Activated CD8-positive, alpha-beta memory T cell treated with anti-CD3 and anti-CD28 coated beads, Interleukin-2, amount 50 U/mL, for 1 hour (primary cell): ENCODE data around the gene AKT1.
"Not testable (repeated sequence)": the region's sequence is repeated elsewhere in the genome, so short reads cannot be mapped to it uniquely, and the experiment has no call there.

Experiments
- DNase-seq: peaks from one replicate; pipeline ENCODE4 v3.0.0-alpha.2; 2020; ENCODE audit errors: extremely low read depth

Gene AKT1

GRCh38 chr14:104794993-104795780, at the start of gene AKT1:
Gene AKT1, minus strand, starts transcription at chr14:104795748. Its CDS starts 3,105 bp downstream, at chr14:104792643.
- DNase-seq: no peak

GRCh38 chr14:104845033-104845666, 49.6 kb upstream of the AKT1 start:
- no peak for DNase-seq

- DNase-seq: no peak
These were observed 48.9 kb upstream of the AKT1 start for GRCh38 chr14:104844306-104845032.

- DNase-seq: no peak
These were observed 48.1 kb upstream of the AKT1 start for GRCh38 chr14:104843442-104844305.

GRCh38 chr14:104843006-104843405, 47.5 kb upstream of the AKT1 start:
- no peak for DNase-seq

GRCh38 chr14:104841730-104842129, 46.2 kb upstream of the AKT1 start:
- DNase-seq: no peak

GRCh38 chr14:104836171-104836935, 40.8 kb upstream of the AKT1 start:
- not testable (repeated sequence) for DNase-seq

- no peak for DNase-seq
These were observed 35.2 kb upstream of the AKT1 start for GRCh38 chr14:104830781-104831180.

- no peak for DNase-seq
These were observed 31.9 kb upstream of the AKT1 start for GRCh38 chr14:104827177-104828055.

- no peak for DNase-seq
These were observed 31.3 kb upstream of the AKT1 start for GRCh38 chr14:104826861-104827176.

- DNase-seq: peak; percentile 68
These were observed 30.8 kb upstream of the AKT1 start for GRCh38 chr14:104826189-104826860.

GRCh38 chr14:104824353-104824997, 28.9 kb upstream of the AKT1 start:
- DNase-seq: no peak

- no peak for DNase-seq
These were observed 27.5 kb upstream of the AKT1 start for GRCh38 chr14:104822821-104823615.

GRCh38 chr14:104821971-104822608, 26.5 kb upstream of the AKT1 start:
- no peak for DNase-seq

GRCh38 chr14:104821229-104821945, 25.8 kb upstream of the AKT1 start:
- no peak for DNase-seq

- DNase-seq: no peak
These were observed 25.2 kb upstream of the AKT1 start for GRCh38 chr14:104820669-104821228.

GRCh38 chr14:104819361-104819781, 23.8 kb upstream of the AKT1 start:
- DNase-seq: no peak
